Measurements from ENCODE around the gene SMIM36.

SMIM36 gene

GRCh38 chr17:55510986-55511721 lies at the start of gene SMIM36:
TSS of gene SMIM36 (minus strand) at chr17:55511452.
- ATAC-seq = no peak
- no peak for TF ChIP-seq ZNF8 (CRISPR knock-in tag; IDR thresholded peaks at IDR 0.05)
- TF ChIP-seq TOX (CRISPR knock-in tag; IDR thresholded peaks at IDR 0.05; ENCODE audit: borderline replicate concordance) = no peak
- TF ChIP-seq ZNF565 (CRISPR knock-in tag; conservative IDR thresholded peaks at IDR 0.05; ENCODE audit: low read depth) = no peak
- TF ChIP-seq ARNTL (CRISPR knock-in tag; IDR thresholded peaks at IDR 0.05; ENCODE audit: borderline replicate concordance, low read depth) = no peak
- TF ChIP-seq CSDC2 (CRISPR knock-in tag; IDR thresholded peaks at IDR 0.05) = no peak
- no peak for TF ChIP-seq ESRRG (CRISPR knock-in tag; IDR thresholded peaks at IDR 0.05)
- TF ChIP-seq BACH2 (CRISPR knock-in tag; IDR thresholded peaks at IDR 0.05; ENCODE audit: borderline replicate concordance) = no peak
- no peak for TF ChIP-seq CREB5 (CRISPR knock-in tag; IDR thresholded peaks at IDR 0.05; ENCODE audit: low read depth)
- no peak for TF ChIP-seq SNAI2 (CRISPR knock-in tag; IDR thresholded peaks at IDR 0.05)

GRCh38 chr17:55555772-55556171 lies 44.5 kb upstream of the SMIM36 start:
- no peak; the same call in 2 of the 3 replicates for ATAC-seq
- TF ChIP-seq BACH2 (CRISPR knock-in tag; IDR thresholded peaks at IDR 0.05; ENCODE audit: borderline replicate concordance) = no peak
- TF ChIP-seq POU6F1 (CRISPR knock-in tag; IDR thresholded peaks at IDR 0.05; ENCODE audit: borderline replicate concordance, low read depth) = no peak
- no peak for TF ChIP-seq ISL1 (CRISPR knock-in tag; IDR thresholded peaks at IDR 0.05)
- TF ChIP-seq CREB5 (CRISPR knock-in tag; IDR thresholded peaks at IDR 0.05; ENCODE audit: low read depth) = no peak
- no peak for TF ChIP-seq ZNF565 (CRISPR knock-in tag; conservative IDR thresholded peaks at IDR 0.05; ENCODE audit: low read depth)
- TF ChIP-seq SNAI2 (CRISPR knock-in tag; IDR thresholded peaks at IDR 0.05) = no peak
- no peak for TF ChIP-seq PPARA (CRISPR knock-in tag; IDR thresholded peaks at IDR 0.05; ENCODE audit: borderline replicate concordance)
- no peak for TF ChIP-seq CSRNP3 (CRISPR knock-in tag; IDR thresholded peaks at IDR 0.05)
- no peak for TF ChIP-seq OSR1 (CRISPR knock-in tag; IDR thresholded peaks at IDR 0.05)
- TF ChIP-seq ZNF8 (CRISPR knock-in tag; IDR thresholded peaks at IDR 0.05) = no peak
- TF ChIP-seq CSDC2 (CRISPR knock-in tag; IDR thresholded peaks at IDR 0.05) = no peak

- peak; percentile 66 for ATAC-seq
- no peak for TF ChIP-seq GLIS3 (CRISPR knock-in tag; IDR thresholded peaks at IDR 0.05)
These were observed 37.9 kb upstream of the SMIM36 start for GRCh38 chr17:55549140-55549539.

- ATAC-seq = no peak
- TF ChIP-seq ARNTL (CRISPR knock-in tag; IDR thresholded peaks at IDR 0.05; ENCODE audit: borderline replicate concordance, low read depth) (no peak), CSRNP3 (CRISPR knock-in tag; IDR thresholded peaks at IDR 0.05) (no peak), ZNF8 (CRISPR knock-in tag; IDR thresholded peaks at IDR 0.05) (no peak), PPARA (CRISPR knock-in tag; IDR thresholded peaks at IDR 0.05; ENCODE audit: borderline replicate concordance) (no peak), PATZ1 (CRISPR knock-in tag; IDR thresholded peaks at IDR 0.05; ENCODE audit: borderline replicate concordance) (no peak)
These were observed 35.9 kb upstream of the SMIM36 start for GRCh38 chr17:55546991-55547664.
